HCEC 1CT (cell line): ENCODE results near the gene THEMIS.
"Not testable (repeated sequence)": the region's sequence is repeated elsewhere in the genome, so short reads cannot be mapped to it uniquely, and the experiment has no call there.

Experiments used
- DNase-seq: peaks from one replicate; pipeline ENCODE4 v3.0.0-alpha.2; 2017

The THEMIS gene

DNA sequence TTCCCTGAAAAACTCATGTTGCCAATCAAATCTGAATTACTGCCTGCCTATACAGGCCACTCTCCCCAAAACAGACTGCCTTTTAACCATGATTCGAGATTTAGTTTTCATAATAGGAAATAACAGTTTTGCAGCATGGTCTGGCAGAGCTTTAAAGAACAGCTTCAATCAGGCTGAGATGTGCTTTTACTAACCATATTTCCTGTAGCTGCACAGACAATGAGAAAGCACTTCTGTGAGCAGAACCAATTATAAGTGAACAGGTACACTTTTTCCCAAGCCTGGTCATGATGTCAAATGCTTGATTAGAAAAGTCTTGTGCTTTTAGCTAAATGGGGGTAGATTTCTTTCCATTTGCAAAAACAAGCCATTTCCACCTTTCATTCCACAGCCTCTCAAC, 108.2 kb downstream of the THEMIS start:
- DNase-seq, result no peak

DNA sequence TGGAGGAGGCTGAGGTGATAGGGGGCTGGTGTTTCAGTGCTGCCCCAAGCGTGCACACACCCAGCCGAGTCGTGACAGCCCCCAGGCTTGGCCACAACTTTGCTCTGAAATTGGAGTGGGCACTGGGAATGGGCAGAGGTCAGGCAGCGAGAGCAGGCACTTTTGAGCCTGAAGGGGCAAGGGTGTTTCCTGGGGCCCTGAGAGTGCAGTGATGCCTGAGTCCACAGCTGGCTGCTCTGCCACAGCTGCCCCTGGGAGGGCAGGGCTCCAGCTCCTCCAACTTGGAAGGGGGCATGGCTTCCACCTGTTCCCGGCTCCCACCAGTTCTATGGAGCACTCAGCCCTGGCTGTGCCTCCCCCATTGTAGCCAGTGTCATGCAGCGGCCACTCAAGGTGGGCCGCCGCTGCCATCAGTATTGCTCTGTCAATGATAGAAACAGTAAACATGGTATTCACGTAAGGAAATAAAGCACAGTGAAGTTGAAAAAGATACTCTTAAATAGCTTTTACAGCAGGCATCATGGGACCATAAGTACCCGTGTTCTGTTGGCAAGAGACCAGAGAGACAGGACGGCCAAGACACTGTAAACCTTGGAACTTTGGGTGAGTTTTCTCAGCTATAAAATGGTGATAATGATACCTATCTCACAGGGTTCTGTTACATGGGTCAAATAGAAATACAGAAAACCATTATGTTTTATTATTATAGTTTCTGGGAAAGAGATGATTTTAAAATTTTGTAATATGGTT, 108.9 kb downstream of the THEMIS start:
- DNase-seq, result no peak

DNA sequence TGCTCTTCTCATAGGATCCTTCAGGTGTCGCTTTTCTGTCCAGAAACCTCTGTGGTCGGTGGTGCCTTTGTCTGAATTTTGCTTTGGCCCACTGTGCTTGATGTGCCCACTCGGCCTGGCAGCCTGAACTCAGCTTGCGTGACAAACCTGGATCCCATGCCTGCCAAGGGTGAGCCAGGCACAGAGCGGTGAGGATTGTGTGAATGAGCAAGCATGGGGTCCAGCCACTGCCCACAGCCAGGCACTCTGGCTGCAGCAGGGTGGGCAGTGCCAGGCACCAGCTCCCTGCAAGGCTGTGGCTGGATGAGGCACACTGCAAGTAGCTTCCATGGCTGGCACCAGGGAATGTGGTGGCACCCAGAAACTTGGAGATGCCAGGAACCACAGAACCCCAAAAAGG, 110.3 kb downstream of the THEMIS start:
- DNase-seq, result no peak

DNA sequence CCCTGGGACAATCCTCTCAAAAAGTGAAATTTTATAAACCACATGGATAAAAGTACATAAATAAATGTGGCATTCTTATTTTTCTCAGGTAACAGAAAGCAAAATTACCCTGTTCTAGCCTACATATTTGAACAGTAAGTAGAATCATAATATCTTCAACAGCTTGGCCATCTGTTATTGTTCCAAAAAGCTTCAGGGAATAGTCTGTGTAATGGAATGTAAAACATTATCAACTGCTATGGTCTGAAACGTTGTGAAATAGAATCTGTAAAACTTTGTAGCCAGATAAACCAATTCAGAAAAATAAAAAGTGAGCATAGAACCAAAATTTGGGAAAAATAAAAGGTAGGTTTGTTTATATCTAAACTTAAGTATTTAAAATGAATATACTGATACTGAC, 114.7 kb downstream of the THEMIS start:
- DNase-seq, result no peak

DNA sequence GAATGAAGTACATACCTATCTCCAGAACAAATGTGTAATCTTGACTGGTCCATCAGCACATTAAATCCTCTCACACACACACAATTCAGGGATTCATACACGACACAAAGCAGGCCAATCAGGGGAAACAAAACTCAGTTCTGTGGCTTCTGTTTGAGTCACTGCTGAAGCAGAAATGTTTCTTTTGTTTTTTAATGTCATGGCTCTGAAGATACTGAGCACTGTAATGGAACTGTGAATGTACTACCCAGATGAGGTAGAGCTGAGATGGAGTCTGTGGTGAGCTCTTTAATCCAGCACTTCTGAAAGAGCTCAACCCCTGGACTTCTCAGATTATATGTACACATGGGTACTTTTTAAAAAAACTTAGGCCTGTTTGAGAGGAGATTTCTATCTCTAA, 116.4 kb downstream of the THEMIS start:
- no peak for DNase-seq

DNA sequence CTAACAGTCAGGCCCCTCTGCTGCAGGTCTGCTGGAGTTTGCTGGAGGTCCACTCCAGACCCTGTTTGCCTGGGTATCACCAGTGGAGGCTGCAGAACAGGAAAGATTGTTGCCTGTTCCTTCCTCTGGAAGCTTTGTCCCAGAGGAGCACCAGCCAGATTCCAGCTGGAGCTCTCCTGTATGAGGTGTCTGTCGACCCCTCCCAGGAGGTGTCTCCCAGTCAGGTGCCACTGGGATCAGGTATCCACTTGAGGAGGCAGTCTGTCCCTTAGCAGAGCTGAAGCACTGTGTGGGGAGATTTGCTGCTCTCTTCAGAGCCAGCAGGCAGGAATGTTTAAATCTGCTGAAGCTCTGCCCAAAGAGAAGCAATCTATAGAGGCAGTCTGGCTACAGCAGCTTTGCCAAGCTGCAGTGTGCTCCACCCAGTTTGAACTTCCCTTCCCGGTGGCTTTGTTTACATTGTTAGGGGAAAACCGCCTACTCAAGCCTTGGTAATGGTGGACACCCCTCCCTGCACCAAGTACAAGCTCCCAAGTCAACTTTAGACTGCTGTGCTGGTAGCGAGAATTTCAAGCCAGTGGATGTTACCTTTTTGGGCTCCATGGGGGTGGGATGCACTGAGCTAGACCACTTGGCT, 119.1 kb downstream of the THEMIS start:
- DNase-seq, result not testable (repeated sequence)

DNA sequence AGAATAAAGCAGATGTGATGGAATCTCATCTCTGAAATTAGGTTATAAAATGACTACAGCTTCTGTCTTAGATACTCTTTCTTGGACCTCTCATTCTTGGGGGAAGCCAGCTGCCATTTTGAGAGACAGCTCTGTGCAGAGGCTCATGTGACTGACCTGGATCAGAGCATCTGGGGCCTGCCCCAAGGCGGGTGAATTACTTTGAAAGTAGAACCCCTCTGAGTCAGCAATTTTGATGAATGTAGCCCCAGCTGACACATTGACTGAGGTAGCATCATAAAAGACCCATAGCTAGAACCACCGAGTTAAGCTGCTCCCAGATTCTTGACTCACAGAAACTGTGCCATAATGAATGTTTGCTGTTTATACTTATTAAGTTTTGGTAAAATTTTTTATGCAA, 124.5 kb downstream of the THEMIS start:
- DNase-seq, result no peak

DNA sequence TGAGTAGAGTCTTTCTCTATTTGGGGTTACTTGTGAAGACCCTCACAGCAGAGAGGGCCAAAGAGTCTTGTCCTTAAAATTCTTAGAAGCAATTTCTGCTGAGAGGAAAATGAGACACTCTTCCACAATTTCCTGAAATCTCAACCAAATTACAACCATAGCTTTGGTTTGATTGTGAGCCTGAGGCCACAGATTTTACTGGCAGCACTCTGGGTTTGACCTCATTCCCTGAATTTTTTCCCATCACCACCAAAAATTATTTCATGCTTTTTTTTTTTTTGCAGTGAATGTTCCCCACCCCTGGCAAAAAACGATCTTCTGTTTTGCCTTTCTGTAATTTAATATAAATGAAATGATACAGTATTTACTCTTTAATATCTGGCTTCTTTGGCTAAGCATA, 125.5 kb downstream of the THEMIS start:
- DNase-seq, result no peak

DNA sequence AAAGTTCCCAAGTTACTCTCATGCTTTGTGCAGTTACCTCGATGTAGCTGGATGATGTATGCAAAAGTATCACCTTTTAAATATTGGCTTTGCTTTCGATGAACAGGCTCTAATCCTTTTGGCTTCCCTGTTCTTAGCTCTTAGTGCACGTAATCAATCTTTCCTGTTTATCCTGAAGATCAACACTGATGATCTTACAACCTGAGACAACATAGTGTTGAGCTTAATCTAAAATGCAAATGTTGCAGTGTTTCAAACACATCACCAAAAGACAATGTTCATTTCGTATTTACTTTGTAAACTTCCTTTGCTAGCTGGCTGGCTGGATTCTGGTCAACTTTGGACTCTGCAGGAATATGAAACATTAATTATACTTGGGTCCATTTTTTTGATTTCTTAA, 132.1 kb downstream of the THEMIS start:
- DNase-seq, result no peak

DNA sequence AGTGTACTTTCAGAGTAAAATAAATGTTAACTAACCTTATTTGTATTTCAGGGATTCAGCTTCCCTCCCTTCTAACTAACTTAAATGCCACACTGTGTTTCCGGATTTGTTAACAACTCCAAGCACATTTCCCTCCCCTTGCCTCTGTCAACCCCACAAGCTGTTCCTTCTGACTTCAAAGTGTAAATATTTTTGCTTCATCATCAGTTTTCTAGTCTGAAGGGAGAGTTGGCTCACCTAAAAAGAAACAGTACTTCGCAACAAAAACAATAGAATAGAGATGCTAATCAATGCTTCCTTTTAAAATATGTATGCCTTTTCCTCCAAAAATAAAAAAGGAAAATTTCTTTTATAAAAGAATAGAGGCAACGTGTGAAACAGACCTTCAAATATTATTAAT, 132.6 kb downstream of the THEMIS start:
- DNase-seq, result no peak

DNA sequence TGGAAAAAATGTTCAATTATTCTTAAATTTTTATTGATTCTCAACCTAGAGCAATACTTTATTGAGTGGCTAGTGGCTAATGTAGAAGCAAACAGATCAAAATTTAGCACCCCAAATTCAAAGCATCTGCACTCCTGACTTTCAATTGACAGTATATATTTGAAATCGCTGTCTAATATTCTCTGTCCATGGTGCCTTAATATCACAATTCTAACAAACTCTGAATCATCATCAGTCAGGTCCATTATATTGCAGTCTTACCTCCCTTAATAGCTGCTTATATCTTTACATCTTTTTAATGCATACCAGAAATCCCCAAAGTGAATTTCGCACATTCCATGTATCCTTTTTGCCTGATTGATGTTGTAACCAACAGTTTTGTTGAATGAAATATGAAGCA, 134.9 kb downstream of the THEMIS start:
- DNase-seq, result no peak

DNA sequence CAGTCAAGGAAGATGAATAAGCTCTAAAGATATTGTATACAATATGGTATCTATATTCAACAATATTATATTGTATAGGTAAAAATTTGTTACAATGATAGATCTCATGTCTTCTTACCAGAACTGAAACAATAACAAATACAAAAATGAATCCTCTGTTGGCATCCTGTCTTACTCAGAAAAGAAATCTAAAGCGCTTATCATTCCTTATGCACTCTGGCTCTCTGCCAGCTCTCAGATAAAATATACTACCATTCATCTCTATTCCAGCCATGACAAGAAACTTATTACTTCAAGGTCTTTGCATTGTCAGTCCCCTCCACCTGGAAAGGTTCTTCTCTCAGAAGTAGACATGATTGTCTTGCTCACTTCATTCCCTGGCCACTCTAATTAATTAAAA, 138.6 kb downstream of the THEMIS start:
- no peak for DNase-seq

DNA sequence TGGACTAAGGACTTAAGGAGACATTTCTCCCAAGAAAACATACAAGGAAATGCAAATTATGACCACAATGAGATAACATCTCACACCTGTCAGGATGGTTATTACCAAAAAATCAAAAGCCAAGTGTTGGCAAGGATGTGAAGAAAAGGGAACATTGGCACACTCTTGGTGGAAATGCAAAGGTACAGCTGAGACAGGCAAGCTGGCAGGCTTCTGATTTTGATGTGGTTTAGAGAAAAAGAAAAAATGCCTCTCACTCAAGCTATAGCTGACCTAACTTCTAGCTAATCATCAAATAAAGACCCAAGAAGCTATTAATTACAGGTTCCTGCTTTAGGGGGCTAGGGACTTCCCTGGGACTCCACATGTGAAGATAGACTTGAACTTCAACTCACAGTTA, 139.8 kb downstream of the THEMIS start:
- no peak for DNase-seq

DNA sequence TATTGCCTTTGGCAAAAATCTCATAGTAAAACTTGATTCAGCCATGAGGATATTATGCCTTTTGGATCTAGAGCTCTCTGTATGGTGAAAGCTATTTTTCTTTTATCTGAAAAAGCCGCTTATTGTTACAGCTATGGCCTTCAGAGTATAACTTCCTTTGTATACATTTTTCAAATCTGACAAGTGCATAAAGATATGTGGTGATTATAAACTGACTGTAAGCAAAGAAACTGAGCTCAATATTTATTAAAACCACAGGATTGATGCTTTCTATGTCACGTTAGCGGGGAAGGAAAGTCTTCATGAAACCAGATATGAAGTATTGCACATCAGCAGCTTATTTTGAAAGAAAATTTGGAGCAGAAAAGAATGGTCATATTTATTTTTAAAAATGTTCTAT, 151.8 kb downstream of the THEMIS start:
- DNase-seq, result peak; percentile 26

DNA sequence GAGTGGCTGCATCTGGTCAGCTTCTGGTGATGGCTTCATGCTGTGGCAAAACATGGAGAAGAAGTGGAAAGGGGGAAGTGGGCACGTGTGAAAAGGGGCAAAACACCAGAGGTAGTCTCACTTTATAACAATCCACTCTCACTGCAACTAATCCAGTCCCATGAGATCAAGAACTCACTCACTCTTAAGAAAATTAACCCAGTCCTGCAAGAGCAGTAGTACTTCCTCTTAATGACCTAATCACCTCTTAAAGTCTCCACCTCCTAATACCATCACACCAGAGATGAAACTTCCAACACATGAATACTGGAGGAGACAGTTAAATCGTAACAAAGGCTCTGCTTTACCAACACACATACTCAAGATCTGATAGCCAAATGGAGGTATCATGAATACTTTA, 152.6 kb downstream of the THEMIS start:
- no peak for DNase-seq

DNA sequence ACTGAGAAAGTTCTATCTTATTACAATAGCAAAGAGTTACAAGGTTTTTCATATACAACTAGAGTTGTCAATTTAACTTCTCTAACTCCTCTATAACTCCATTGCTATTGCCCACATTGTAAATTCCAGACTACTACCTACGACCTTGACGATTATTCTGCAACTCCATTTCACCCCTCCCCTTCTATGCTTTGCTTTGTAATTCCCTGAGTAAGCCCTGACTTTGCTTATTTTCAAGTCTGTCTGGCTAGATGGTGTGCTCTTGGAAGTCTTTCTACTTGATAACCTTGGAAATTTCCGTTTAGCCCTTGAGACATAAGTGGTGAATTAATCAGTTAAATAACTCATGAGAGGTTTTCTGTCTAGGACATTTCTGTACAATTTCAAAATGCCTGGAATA, 162.4 kb downstream of the THEMIS start:
- no peak for DNase-seq

DNA sequence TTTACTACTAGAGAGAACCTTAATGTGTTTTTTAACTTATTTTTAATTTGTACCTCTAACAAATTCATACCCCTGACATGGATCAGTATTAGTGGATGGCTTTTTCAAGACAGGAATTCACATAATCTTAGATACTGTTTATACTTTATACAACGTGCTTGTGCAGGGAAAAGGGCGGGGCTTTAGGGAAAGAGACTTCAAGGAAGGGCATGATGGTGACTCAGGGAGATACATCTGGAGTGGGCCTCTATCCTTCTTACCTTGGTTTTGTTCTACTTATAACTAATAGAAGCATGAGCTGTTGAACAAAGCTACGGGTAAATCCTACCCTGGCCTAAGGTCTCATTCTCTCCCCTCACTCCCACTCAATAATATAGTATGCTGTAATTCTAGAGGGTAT, 163.1 kb downstream of the THEMIS start:
- DNase-seq, result no peak

DNA sequence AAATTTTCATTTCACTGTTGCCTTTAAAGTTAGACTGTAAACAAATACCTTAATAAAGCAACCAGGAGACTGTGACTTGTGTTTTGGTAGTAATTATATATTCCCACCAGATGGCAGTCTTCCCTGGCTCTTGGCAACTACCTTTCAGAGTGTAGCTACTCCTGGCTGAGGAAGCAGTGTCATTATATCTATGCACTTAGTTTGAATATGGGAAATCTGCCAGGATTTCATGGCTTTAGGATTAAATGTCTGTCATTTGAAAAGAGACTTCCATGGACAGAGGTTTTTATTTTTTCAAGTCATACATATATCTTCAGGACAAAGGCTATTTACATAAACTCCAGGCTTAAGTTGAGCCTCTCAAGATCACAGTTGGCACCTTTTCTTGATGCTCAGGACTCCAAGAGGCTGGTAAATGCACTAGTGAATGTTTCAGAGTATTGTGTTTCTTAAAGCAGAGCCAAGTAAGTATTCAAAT, 163.8 kb downstream of the THEMIS start:
- peak; percentile 71 for DNase-seq

DNA sequence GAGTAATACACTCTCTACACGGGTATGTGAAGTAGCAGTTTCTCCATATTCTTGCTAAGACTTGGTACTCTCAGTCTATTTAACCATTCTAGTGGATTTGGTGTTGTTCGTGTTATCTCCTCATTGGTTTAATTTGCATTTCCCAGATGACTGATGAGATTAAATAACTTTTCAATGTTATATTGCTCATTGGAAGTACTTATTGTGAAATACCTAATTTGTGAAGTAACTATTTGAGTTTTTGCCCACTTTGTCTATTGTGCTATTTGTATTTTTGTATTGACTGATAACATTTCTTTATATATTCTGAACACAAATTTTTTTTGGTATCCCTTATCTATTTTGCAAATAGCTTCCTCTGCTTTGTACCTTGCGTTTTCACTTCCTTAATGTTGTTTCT, 167.9 kb downstream of the THEMIS start:
- no peak for DNase-seq

DNA sequence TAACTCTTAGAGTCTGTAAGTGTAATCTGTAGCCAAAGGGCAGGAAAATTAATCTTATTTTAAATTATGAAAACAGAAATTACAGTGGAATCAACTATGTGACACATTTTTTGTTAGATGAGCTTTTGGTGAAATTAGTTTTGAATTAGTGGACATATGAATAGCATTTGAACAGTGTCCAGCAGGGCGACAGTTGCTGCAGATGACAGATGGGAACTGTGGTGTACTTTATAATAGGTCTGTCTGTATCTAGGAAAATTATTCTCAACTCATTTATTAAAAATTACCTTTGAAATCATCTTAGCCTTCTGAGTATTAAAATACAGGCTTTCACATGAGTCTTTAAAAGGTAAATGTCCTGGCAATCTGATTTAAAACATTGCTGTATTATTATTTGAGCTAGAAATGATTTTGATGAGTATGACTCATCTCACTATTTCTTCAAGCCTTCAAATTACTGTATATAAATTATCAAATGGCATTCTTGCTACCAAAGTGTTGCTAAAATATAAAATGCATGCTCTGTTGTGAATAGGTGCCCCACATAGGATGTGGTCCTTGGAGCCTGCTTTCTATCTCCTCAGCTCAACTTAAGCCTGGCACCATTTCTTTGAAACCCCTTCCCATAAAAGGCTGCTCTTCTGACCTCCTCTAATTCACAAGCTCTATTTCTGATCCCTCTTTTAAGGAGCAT, 173.5 kb downstream of the THEMIS start:
- no peak for DNase-seq

DNA sequence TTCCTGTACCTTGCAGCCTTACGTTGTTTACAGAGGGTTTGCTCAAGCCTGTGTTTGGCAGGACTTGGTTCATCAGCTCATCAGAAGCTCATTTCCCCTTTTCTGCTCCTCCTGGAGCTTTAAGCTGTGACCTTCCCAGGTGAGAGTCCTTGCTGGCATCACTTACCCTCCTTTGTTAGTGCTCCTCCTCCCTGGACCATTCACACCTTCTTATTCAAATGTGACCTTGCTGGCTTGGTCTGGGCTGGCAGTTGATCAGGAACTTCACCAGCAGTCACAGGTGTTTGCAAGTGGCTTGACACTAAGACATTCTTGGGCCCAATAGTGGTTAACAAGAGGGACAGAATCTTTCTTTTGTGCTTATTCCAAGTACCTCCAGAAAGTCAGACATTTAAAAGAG, 175.0 kb downstream of the THEMIS start:
- DNase-seq, result no peak

DNA sequence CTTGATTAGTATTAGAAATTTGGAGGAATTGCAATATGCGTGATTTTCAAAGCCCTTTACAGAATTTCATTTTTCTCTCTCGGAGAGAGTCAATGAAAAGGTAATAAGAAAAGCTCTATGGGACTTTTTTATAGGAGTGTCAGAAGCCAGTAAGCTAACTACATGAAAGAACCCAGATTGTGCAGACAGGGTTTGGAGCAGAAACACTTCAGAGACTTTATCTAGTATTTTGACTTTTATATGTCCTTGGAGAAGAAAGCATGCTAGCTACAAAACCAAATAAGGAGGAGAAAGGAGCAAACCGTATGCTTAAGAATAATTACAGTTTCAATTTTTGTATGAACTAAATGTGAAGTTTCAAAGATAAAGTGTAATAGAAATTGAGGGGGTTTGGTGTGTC, 182.2 kb downstream of the THEMIS start:
- DNase-seq, result no peak

DNA sequence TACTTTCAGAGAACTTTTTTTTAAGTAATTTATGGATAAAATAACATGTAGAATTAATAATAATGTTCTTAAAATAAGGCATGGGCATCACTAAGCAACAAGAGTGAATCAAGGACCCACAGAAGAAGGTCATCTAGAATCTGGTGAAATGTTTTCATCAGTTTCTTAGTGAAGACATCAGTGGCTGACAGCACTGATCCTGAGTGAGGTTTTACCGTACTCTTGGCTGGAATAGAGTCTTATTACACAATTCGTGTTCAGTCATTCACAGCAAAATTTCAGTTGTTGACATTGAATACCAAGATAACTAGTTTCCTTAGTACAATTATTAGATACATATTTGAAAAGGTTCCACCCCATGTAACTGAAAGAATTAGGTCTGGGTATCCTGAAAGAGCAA, 183.5 kb downstream of the THEMIS start:
- DNase-seq, result no peak

DNA sequence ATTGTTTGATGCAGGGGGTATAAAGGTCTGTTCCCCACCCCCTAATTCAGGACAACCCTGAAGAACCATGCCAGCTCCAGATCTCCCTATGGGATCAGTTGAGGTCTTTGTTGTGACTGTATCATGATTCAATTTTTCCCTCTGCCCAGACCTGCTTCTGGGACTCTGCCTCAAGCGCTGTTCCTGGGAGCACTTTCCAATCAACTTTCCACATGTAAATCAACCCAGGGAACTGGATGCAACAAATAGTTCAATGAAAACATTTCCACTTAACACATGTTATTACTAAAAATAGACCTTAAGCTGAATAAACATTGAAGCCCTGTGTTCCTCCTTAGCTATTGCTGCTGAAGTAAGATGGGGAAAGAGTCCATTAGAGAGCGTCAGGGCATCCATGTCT, 184.4 kb downstream of the THEMIS start:
- DNase-seq, result no peak
